GM13976 (cell line): ENCODE data around the gene CALN1.

Experiments used
- DNase-seq: peaks from one replicate; pipeline ENCODE4 v3.0.0; 2012; ENCODE audit warnings: low spot score
- CTCF ChIP-seq: IDR thresholded peaks from 2 replicates; pipeline ENCODE4 v1.5.1; 2012; ENCODE audit warnings: borderline replicate concordance, mild to moderate bottlenecking; ENCODE audit not compliant: insufficient read depth; ENCODE audit errors: extremely low read depth, missing control alignments, control extremely low read depth
- in situ Hi-C: fragments of 300-500 bp; cut with MboI; formaldehyde crosslinking; loops from one replicate; pipeline ENCODE4 v1.12.0; 2022; ENCODE audit warnings: low sequenced_read_pairs, mixed read lengths, inconsistent platforms; ENCODE audit not compliant: unreplicated experiment

The CALN1 gene

GRCh38 chr7:72267291-72267800 lies 144.8 kb downstream of the CALN1 start:
- no peak for TF ChIP-seq CTCF
- in situ Hi-C loops = no loop called here
- no peak for DNase-seq

- no peak for TF ChIP-seq CTCF
- in situ Hi-C loops = no loop called here
- DNase-seq = no peak
Observed at GRCh38 chr7:72266771-72267170, 145.4 kb downstream of the CALN1 start.

- no peak for DNase-seq
- no peak for TF ChIP-seq CTCF
- in situ Hi-C loops = no loop called here
Observed at GRCh38 chr7:72265071-72265904, 146.8 kb downstream of the CALN1 start.

- in situ Hi-C loops = no loop called here
- no peak for DNase-seq
- no peak for TF ChIP-seq CTCF
Observed at GRCh38 chr7:72260406-72260805, 151.7 kb downstream of the CALN1 start.

- DNase-seq = no peak
- TF ChIP-seq CTCF = no peak
- in situ Hi-C loops = no loop called here
Observed at GRCh38 chr7:72258074-72258473, 154.1 kb downstream of the CALN1 start.

GRCh38 chr7:72254455-72254854 lies 157.7 kb downstream of the CALN1 start:
- in situ Hi-C loops = no loop called here
- DNase-seq = no peak
- no peak for TF ChIP-seq CTCF
